Measurements from ENCODE around the gene LRRC28. TPM values are rescaled to one million over a fixed set of nuclear protein-coding genes. Genes with fewer than 3 reads are reported as not detected.

Gene LRRC28
- total and polyA plus RNA-seq, 10 of the 15 experiments (the other 5 are each of a cell fraction or from before 2014, with no cell fraction given): 21.3 to 54.9 (median 27.7) TPM

- FAIRE-seq: no peak
- Histone ChIP-seq H3K9me3 (replicated peaks; ENCODE audit: control insufficient read depth, insufficient read depth, low read length) (no peaks in the 10 kb centered on the region), H3K4me1 (ENCODE audit: control insufficient read depth, insufficient read depth, low read length) (no peaks in the 10 kb centered on the region), H2AFZ (ENCODE audit: control insufficient read depth, low read depth, low read length) (no peak overlapping the region), H3K4me2 (ENCODE audit: control insufficient read depth, insufficient read depth) (no peak overlapping the region), H3K27me3 (replicated peaks in 1 of 2; ENCODE audit: control insufficient read depth in 2 of 2, insufficient read depth in 2 of 2, low read length in 1 of 2) (no peaks in the 10 kb centered on the region), H3K36me3 (ENCODE audit: control insufficient read depth in 2 of 2, insufficient read depth in 2 of 2, low read length in 1 of 2) (no peaks in the 10 kb centered on the region), H3K9ac (ENCODE audit: control insufficient read depth, insufficient read depth, low read length) (no peak overlapping the region), H3K27ac (ENCODE audit: control insufficient read depth, insufficient read depth) (no peak overlapping the region), H3K4me3 (no peak overlapping the region), H3K79me2 (ENCODE audit: control insufficient read depth, insufficient read depth, low read length) (no peaks in the 10 kb centered on the region), H4K20me1 (ENCODE audit: control insufficient read depth, insufficient read depth) (no peaks in the 10 kb centered on the region)
- SMC1A ChIA-PET (ENCODE audit: uncharacterized antibody, unreplicated experiment): no interaction called here
- in situ Hi-C loops (cut with MboI) (no loop called here), intact Hi-C loops (cut with micrococcal nuclease; ENCODE audit: unreplicated experiment) (no loop called here)
- 86% methylated on average over 5 of the region's 5 CpGs for WGBS (ENCODE audit: insufficient coverage, insufficient replicate concordance, low lambda C conversion rate, missing lambda C conversion rate)
- POLR2A ChIA-PET: no interaction called here
- RAD21 ChIA-PET (ENCODE audit: unreplicated experiment): no interaction called here
- no peak for TF ChIP-seq TARDBP (IDR thresholded peaks at IDR 0.05; ENCODE audit: borderline replicate concordance)
- TF ChIP-seq HDAC6 (IDR thresholded peaks at IDR 0.05; ENCODE audit: unreplicated experiment): no peak
- TF ChIP-seq MYB (IDR thresholded peaks at IDR 0.05; ENCODE audit: borderline replicate concordance, low read depth, low read length): no peak
- no peak for TF ChIP-seq ATF2 (IDR thresholded peaks at IDR 0.05; ENCODE audit: low read length)
- no peak for TF ChIP-seq CUX1 (IDR thresholded peaks at IDR 0.05; ENCODE audit: insufficient replicate concordance, low read depth, low read length)
- TF ChIP-seq SUZ12 (IDR thresholded peaks at IDR 0.05; ENCODE audit: unreplicated experiment): no peak
- no peak for TF ChIP-seq DPF2 (IDR thresholded peaks at IDR 0.05)
- TF ChIP-seq E2F8 (IDR thresholded peaks at IDR 0.05; ENCODE audit: low read depth, partially characterized antibody): no peak
- TF ChIP-seq EZH2 (IDR thresholded peaks at IDR 0.05; ENCODE audit: borderline replicate concordance, control insufficient read depth, low read depth, low read length): no peak
- TF ChIP-seq PAX5 (IDR thresholded peaks at IDR 0.05; ENCODE audit: borderline replicate concordance, low read depth, low read length): no peak
- no peak for TF ChIP-seq HDGF (IDR thresholded peaks at IDR 0.05)
- BruUV-seq (replicated peaks): no TSS peak
- no peak for DNase-seq (ENCODE audit: low read depth, low spot score)
- no peak for ATAC-seq
- CTCF ChIA-PET: interaction anchor here (0.8 to 1.3 kb wide), 2 partner anchors 112 to 305 kb away, joined by 3 read pairs; no protein-coding TSS in a partner anchor
These were observed 147.8 kb downstream of the LRRC28 start for GRCh38 chr15:99399061-99399460.
